ENCODE results near the gene KLF3. TPM values are rescaled to one million over a fixed set of nuclear protein-coding genes. Genes with fewer than 3 reads are reported as not detected.

KLF3 gene
- total RNA-seq, 1 donor: 41.8 TPM

GRCh38 chr4:38733663-38734062 lies 69.7 kb downstream of the KLF3 start:
- TF ChIP-seq, protein P1, sequence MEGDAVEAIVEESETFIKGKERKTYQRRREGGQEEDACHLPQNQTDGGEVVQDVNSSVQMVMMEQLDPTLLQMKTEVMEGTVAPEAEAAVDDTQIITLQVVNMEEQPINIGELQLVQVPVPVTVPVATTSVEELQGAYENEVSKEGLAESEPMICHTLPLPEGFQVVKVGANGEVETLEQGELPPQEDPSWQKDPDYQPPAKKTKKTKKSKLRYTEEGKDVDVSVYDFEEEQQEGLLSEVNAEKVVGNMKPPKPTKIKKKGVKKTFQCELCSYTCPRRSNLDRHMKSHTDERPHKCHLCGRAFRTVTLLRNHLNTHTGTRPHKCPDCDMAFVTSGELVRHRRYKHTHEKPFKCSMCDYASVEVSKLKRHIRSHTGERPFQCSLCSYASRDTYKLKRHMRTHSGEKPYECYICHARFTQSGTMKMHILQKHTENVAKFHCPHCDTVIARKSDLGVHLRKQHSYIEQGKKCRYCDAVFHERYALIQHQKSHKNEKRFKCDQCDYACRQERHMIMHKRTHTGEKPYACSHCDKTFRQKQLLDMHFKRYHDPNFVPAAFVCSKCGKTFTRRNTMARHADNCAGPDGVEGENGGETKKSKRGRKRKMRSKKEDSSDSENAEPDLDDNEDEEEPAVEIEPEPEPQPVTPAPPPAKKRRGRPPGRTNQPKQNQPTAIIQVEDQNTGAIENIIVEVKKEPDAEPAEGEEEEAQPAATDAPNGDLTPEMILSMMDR (IDR thresholded peaks at IDR 0.05; ENCODE audit: insufficient read depth, low read length): no peak
- no peak for DNase-seq (ENCODE audit: low read depth)

GRCh38 chr4:38734446-38734845 lies 70.4 kb downstream of the KLF3 start:
- no peak overlapping the region for H3K4me3 ChIP-seq (ENCODE audit: low read depth, low read length)
- TF ChIP-seq, protein P1 (IDR thresholded peaks at IDR 0.05; ENCODE audit: insufficient read depth, low read length): no peak
- DNase-seq (ENCODE audit: low read depth): no peak

More at GRCh38 chr4:38733663-38734062, 69.7 kb downstream of the KLF3 start:
- no peak overlapping the region for H3K4me3 ChIP-seq (ENCODE audit: low read depth, low read length)

DNA sequence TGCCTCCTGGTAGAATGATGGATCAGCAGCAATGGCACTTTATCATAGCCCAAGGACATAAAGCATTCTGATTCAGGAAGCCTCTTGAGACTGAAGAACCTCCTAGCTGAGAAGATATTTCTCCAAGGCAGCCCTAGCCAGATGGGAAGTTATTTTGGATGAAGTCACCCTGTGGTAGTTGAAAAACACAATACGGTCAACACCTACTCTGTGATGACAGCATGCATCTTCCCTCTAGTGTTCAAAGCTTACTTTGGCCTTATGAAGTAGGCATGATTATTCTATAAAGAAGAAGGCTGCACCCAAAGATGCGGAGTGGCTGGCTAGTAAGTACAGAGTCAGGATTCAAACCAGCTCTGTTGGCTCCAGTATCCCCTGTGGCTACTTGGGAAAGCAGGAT lies 70.9 kb downstream of the KLF3 start:
- DNase-seq (ENCODE audit: low read depth): no peak
- TF ChIP-seq, protein P1 (IDR thresholded peaks at IDR 0.05; ENCODE audit: insufficient read depth, low read length): no peak

GRCh38 chr4:38735870-38736269 lies 71.9 kb downstream of the KLF3 start:
- H3K4me3 ChIP-seq (ENCODE audit: low read depth, low read length): no peak overlapping the region
- TF ChIP-seq, protein P1 (IDR thresholded peaks at IDR 0.05; ENCODE audit: insufficient read depth, low read length): no peak
- no peak for DNase-seq (ENCODE audit: low read depth)

More for the DNA sequence above, 70.9 kb downstream of the KLF3 start:
- H3K4me3 ChIP-seq (ENCODE audit: low read depth, low read length): no peak overlapping the region

GRCh38 chr4:38738940-38739803 lies 75.2 kb downstream of the KLF3 start:
- TF ChIP-seq, protein P1 (IDR thresholded peaks at IDR 0.05; ENCODE audit: insufficient read depth, low read length): no peak
- H3K4me3 ChIP-seq (ENCODE audit: low read depth, low read length): no peak overlapping the region
- no peak for DNase-seq (ENCODE audit: low read depth)

GRCh38 chr4:38740303-38740702 lies 76.3 kb downstream of the KLF3 start:
- DNase-seq (ENCODE audit: low read depth): no peak
- H3K4me3 ChIP-seq (ENCODE audit: low read depth, low read length): no peak overlapping the region
- TF ChIP-seq, protein P1 (IDR thresholded peaks at IDR 0.05; ENCODE audit: insufficient read depth, low read length): no peak
